Neural cell (in vitro differentiated cells): Measurements from ENCODE around the gene CD1E. TPM values are rescaled to one million over a fixed set of nuclear protein-coding genes. Genes with fewer than 3 reads are reported as not detected.
"Not testable (repeated sequence)": the region's sequence is repeated elsewhere in the genome, so short reads cannot be mapped to it uniquely, and the experiment has no call there.

ENCODE experiments used
- H2AFZ ChIP-seq: fragments of 200-600, 300-800 bp; sonication (generic), shearing (Covaris generic); 2 replicates; pipeline ENCODE4 v1.6.0; 2014; ENCODE audit warnings: low read depth, mild to moderate bottlenecking, antibody characterized with exemption, low read length, moderate library complexity
- H3F3A ChIP-seq: fragments of 200-600 bp; shearing (Covaris generic); 2 replicates; pipeline ENCODE4 v1.6.1; 2016; ENCODE audit warnings: mild to moderate bottlenecking, moderate library complexity, mixed read lengths, antibody characterized with exemption, low read length; ENCODE audit not compliant: insufficient read depth, poor library complexity, severe bottlenecking
- H3K27ac ChIP-seq: fragments of 200-600, 300-800 bp; sonication (generic), shearing (Covaris generic); 2 replicates; pipeline ENCODE4 v1.5.1; 2014; ENCODE audit warnings: mild to moderate bottlenecking, low read length, moderate library complexity
- H3K27me3 ChIP-seq: fragments of 300-800, 200-600 bp; sonication (generic), shearing (Covaris generic); 2 replicates; pipeline ENCODE4 v1.6.0; 2014; ENCODE audit warnings: mild to moderate bottlenecking, low read depth, low read length, moderate library complexity; ENCODE audit not compliant: insufficient read depth
- H3K36me3 ChIP-seq: fragments of 300-800, 200-600 bp; sonication (generic), shearing (Covaris generic); 2 replicates; pipeline ENCODE4 v1.5.1; 2014; ENCODE audit warnings: mild to moderate bottlenecking, antibody characterized with exemption, low read length, moderate library complexity; ENCODE audit not compliant: insufficient read depth
- H3K4me2 ChIP-seq: fragments of 300-800, 200-600 bp; sonication (generic), shearing (Covaris generic); 2 replicates; pipeline ENCODE4 v1.6.0; 2014; ENCODE audit warnings: mild to moderate bottlenecking, low read length
- H3K4me3 ChIP-seq: fragments of 300-800, 200-600 bp; sonication (generic), shearing (Covaris generic); 2 replicates; pipeline ENCODE4 v1.5.1; 2014; ENCODE audit warnings: mild to moderate bottlenecking, low read length, moderate library complexity
- H3K79me2 ChIP-seq: fragments of 200-600 bp; shearing (Covaris generic); replicated peaks from 2 replicates; pipeline ENCODE4 v1.6.0; 2014; ENCODE audit warnings: mild to moderate bottlenecking, low read length, moderate library complexity; ENCODE audit not compliant: insufficient read depth
- H3K9ac ChIP-seq: fragments of 300-800, 200-600 bp; sonication (generic), shearing (Covaris generic); 2 replicates; pipeline ENCODE4 v1.6.1; 2016; ENCODE audit warnings: mild to moderate bottlenecking, low read length, mixed read lengths
- H3K9me2 ChIP-seq: fragments of 200-600 bp; shearing (Covaris generic); 2 replicates; pipeline ENCODE4 v1.6.1; 2016; ENCODE audit warnings: mild to moderate bottlenecking, low read length, mixed read lengths; ENCODE audit not compliant: insufficient read depth
- H3K9me3 ChIP-seq: fragments of 200-600, 300-800 bp; sonication (generic), shearing (Covaris generic); 2 replicates; pipeline ENCODE4 v1.6.1; 2016; ENCODE audit warnings: mild to moderate bottlenecking, mixed run types, low read length, moderate library complexity, mixed read lengths
- H4K20me1 ChIP-seq: fragments of 200-600 bp; shearing (Covaris generic); 2 replicates; pipeline ENCODE4 v1.6.1; 2016; ENCODE audit warnings: mild to moderate bottlenecking, mixed run types; ENCODE audit not compliant: insufficient read depth
- EP300 ChIP-seq: fragments of 450-650 bp; conservative IDR thresholded peaks from 2 replicates; pipeline ENCODE4 v1.6.1; 2014; ENCODE audit warnings: antibody characterized with exemption, mild to moderate bottlenecking, moderate library complexity; ENCODE audit not compliant: poor library complexity, severe bottlenecking
- EZH2 ChIP-seq: fragments of 200-600, 300-800 bp; shearing (Covaris generic), sonication (generic); IDR thresholded peaks from 2 replicates; pipeline ENCODE4 v1.6.1; 2014; ENCODE audit warnings: antibody characterized with exemption, low read length, borderline replicate concordance, mild to moderate bottlenecking; ENCODE audit not compliant: insufficient read depth, poor library complexity, severe bottlenecking
- MXI1 ChIP-seq: fragments of 450-650 bp; conservative IDR thresholded peaks from 2 replicates; pipeline ENCODE4 v1.6.1; 2014; ENCODE audit warnings: antibody characterized with exemption, mild to moderate bottlenecking; ENCODE audit not compliant: poor library complexity, severe bottlenecking
- POLR2AphosphoS5 ChIP-seq: IDR thresholded peaks from 2 replicates; pipeline ENCODE4 v1.6.1; 2012
- RAD21 ChIP-seq: fragments of 450-650 bp; conservative IDR thresholded peaks from 2 replicates; pipeline ENCODE4 v1.6.1; 2014; ENCODE audit warnings: antibody characterized with exemption, mild to moderate bottlenecking, moderate library complexity
- SMC3 ChIP-seq: fragments of 450-650 bp; conservative IDR thresholded peaks from 2 replicates; pipeline ENCODE4 v1.6.1; 2014; ENCODE audit warnings: antibody characterized with exemption, mild to moderate bottlenecking, moderate library complexity; ENCODE audit not compliant: poor library complexity
- TAF1 ChIP-seq: IDR thresholded peaks from 2 replicates; pipeline ENCODE4 v1.6.1; 2012; ENCODE audit warnings: low read depth
- polyA plus RNA-seq: library from polyadenylated mRNA; depleted of rRNA; stranded (reverse); fragments of >200 nt; gene quantifications from 2 replicates; pipeline ENCODE4 v1.2.3, GENCODE V29; 2014
- TF ChIP-seq, protein P1 (sequence below): fragments of 450-650 bp; IDR thresholded peaks from 2 replicates; pipeline ENCODE4 v1.5.1; 2014; ENCODE audit warnings: antibody characterized with exemption, mild to moderate bottlenecking, moderate library complexity; ENCODE audit not compliant: poor library complexity, severe bottlenecking
- TF ChIP-seq, protein P2 (sequence below): IDR thresholded peaks from 2 replicates; pipeline ENCODE4 v1.6.1; 2012; ENCODE audit warnings: borderline replicate concordance

Gene CD1E
- polyA plus RNA-seq, 1 donor from 2014 or later, result not detected

DNA sequence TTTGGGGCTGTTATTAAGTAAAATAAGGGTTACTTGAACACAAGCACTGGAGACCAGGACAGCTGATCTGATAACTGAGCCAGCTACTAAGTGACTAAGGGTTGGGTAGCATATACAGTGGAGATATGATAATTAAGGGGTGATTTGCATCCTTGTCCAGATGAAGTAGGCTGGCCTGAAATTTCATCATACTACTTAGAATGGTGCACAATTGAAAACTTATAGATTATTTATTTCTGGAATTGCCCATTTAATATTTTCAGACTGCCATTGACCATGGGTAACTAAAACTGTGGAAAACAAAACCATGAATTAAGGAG, 18.5 kb upstream of the CD1E start:
- Histone ChIP-seq H3K9ac (no peak overlapping the region), H3K36me3 (no peaks in the 10 kb centered on the region), H3K9me2 (no peaks in the 10 kb centered on the region), H3K27ac (no peak overlapping the region), H3K9me3 (no peaks in the 10 kb centered on the region), H4K20me1 (no peaks in the 10 kb centered on the region), H3K4me2 (no peak overlapping the region), H3K79me2 (no peaks in the 10 kb centered on the region), H3K4me3 (no peak overlapping the region), H2AFZ (no peak overlapping the region), H3F3A (no peaks in the 10 kb centered on the region), H3K27me3 (no peaks in the 10 kb centered on the region)
- TF ChIP-seq POLR2AphosphoS5 (no peak), TAF1 (no peak), RAD21 (no peak), EZH2 (no peak), EP300 (no peak), SMC3 (no peak), MXI1 (no peak)
- TF ChIP-seq, protein P1, sequence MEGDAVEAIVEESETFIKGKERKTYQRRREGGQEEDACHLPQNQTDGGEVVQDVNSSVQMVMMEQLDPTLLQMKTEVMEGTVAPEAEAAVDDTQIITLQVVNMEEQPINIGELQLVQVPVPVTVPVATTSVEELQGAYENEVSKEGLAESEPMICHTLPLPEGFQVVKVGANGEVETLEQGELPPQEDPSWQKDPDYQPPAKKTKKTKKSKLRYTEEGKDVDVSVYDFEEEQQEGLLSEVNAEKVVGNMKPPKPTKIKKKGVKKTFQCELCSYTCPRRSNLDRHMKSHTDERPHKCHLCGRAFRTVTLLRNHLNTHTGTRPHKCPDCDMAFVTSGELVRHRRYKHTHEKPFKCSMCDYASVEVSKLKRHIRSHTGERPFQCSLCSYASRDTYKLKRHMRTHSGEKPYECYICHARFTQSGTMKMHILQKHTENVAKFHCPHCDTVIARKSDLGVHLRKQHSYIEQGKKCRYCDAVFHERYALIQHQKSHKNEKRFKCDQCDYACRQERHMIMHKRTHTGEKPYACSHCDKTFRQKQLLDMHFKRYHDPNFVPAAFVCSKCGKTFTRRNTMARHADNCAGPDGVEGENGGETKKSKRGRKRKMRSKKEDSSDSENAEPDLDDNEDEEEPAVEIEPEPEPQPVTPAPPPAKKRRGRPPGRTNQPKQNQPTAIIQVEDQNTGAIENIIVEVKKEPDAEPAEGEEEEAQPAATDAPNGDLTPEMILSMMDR, result no peak
- TF ChIP-seq, protein P2, sequence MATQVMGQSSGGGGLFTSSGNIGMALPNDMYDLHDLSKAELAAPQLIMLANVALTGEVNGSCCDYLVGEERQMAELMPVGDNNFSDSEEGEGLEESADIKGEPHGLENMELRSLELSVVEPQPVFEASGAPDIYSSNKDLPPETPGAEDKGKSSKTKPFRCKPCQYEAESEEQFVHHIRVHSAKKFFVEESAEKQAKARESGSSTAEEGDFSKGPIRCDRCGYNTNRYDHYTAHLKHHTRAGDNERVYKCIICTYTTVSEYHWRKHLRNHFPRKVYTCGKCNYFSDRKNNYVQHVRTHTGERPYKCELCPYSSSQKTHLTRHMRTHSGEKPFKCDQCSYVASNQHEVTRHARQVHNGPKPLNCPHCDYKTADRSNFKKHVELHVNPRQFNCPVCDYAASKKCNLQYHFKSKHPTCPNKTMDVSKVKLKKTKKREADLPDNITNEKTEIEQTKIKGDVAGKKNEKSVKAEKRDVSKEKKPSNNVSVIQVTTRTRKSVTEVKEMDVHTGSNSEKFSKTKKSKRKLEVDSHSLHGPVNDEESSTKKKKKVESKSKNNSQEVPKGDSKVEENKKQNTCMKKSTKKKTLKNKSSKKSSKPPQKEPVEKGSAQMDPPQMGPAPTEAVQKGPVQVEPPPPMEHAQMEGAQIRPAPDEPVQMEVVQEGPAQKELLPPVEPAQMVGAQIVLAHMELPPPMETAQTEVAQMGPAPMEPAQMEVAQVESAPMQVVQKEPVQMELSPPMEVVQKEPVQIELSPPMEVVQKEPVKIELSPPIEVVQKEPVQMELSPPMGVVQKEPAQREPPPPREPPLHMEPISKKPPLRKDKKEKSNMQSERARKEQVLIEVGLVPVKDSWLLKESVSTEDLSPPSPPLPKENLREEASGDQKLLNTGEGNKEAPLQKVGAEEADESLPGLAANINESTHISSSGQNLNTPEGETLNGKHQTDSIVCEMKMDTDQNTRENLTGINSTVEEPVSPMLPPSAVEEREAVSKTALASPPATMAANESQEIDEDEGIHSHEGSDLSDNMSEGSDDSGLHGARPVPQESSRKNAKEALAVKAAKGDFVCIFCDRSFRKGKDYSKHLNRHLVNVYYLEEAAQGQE, result no peak

DNA sequence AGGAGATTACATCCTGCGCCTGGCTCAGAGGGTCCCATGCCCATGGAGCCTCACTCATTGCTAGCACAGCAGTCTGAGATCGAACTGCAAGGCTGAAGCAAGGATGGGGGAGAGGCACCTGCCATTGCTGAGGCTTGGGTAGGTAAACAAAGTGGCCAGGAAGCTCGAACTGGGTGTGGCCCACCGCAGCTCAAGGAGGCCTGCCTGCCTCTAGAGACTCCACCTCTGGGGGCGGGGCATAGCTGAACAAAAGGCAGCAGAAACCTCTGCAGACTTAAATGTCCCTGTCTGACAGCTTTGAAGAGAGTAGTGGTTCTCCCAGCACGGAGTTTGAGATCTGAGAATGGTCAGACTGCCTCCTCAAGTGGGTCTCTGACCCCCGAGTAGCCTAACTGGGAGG, 17.3 kb upstream of the CD1E start:
- not testable (repeated sequence) for H3K79me2 ChIP-seq, H3K9ac ChIP-seq, H3K4me3 ChIP-seq, H3K9me3 ChIP-seq, H3K4me2 ChIP-seq, H2AFZ ChIP-seq, H3K36me3 ChIP-seq, H3K27ac ChIP-seq, H3F3A ChIP-seq, H4K20me1 ChIP-seq, H3K27me3 ChIP-seq, H3K9me2 ChIP-seq

DNA sequence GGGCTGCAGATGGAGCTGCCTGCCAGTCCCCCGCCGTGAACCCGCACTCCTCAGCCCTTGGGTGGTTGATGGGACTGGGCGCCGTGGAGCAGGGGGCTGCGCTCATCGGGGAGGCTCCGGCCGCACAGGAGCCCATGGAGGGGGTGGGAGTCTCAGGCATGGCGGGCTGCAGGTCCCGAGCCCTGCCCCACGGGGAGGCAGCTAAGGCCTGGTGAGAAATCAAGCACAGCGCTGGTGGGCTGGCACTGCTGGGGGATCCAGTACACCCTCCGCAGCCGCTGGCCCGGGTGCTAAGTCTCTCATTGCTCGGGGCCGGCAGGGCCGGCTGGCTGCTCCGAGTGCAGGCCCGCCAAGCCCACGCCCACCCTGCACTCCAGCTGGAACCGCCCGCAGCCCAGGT, 4.7 kb upstream of the CD1E start:
- not testable (repeated sequence) for H4K20me1 ChIP-seq, H3K27me3 ChIP-seq, H3K27ac ChIP-seq, H3K9me3 ChIP-seq, H3K4me2 ChIP-seq, H2AFZ ChIP-seq, H3K9ac ChIP-seq, H3K79me2 ChIP-seq, H3K9me2 ChIP-seq, H3F3A ChIP-seq, H3K4me3 ChIP-seq, H3K36me3 ChIP-seq
